Measurements from ENCODE around the gene GPR87. TPM values are rescaled to one million over a fixed set of nuclear protein-coding genes. Genes with fewer than 3 reads are reported as not detected.

The GPR87 gene
- total RNA-seq, 1 donor from 2014 or later, result 2.0 TPM

GRCh38 chr3:151331696-151332095 lies 15.1 kb upstream of the GPR87 start:
- peak overlapping the region; percentile 55 for H3K27ac Mint-ChIP-seq (ENCODE audit: unreplicated experiment)
- no peak for TF ChIP-seq CTCF (IDR thresholded peaks at IDR 0.05; ENCODE audit: unreplicated experiment)
- H3K4me3 Mint-ChIP-seq (ENCODE audit: unreplicated experiment), result no peak overlapping the region
- no peaks in the 10 kb centered on the region for H3K36me3 Mint-ChIP-seq (ENCODE audit: low read depth, unreplicated experiment)
- H3K4me1 Mint-ChIP-seq (ENCODE audit: unreplicated experiment), result peaks cover 9% of the 10 kb centered on the region
- H3K27me3 Mint-ChIP-seq (ENCODE audit: unreplicated experiment), result no peaks in the 10 kb centered on the region
- no peak for DNase-seq (ENCODE audit: low spot score)
- no peaks in the 10 kb centered on the region for H3K9me3 Mint-ChIP-seq (ENCODE audit: unreplicated experiment)

DNA sequence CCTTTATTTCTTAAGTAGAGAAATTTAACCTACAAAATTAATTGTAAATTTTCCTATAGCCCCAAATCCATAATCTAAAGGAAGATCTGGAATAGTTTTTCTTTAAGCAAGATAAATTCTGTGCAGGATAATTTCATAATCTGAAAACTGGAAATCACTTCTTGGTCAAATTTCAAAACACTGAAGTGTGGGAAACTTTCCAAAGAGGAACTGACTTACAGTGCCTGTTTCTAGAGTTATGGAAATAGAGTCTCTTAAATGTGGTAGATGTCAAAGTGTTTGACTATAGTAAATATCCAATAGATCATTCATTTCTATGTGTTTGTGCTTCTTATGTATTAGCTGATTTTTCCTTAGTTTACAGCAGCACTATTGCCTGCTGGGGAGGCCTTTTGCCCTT lies 14.3 kb upstream of the GPR87 start:
- DNase-seq (ENCODE audit: low spot score), result no peak
- H3K36me3 Mint-ChIP-seq (ENCODE audit: low read depth, unreplicated experiment), result no peaks in the 10 kb centered on the region
- H3K27me3 Mint-ChIP-seq (ENCODE audit: unreplicated experiment), result no peaks in the 10 kb centered on the region
- H3K4me3 Mint-ChIP-seq (ENCODE audit: unreplicated experiment), result no peak overlapping the region
- no peaks in the 10 kb centered on the region for H3K9me3 Mint-ChIP-seq (ENCODE audit: unreplicated experiment)
- H3K4me1 Mint-ChIP-seq (ENCODE audit: unreplicated experiment), result peaks cover 9% of the 10 kb centered on the region
- no peak for TF ChIP-seq CTCF (IDR thresholded peaks at IDR 0.05; ENCODE audit: unreplicated experiment)
- no peak overlapping the region for H3K27ac Mint-ChIP-seq (ENCODE audit: unreplicated experiment)

DNA sequence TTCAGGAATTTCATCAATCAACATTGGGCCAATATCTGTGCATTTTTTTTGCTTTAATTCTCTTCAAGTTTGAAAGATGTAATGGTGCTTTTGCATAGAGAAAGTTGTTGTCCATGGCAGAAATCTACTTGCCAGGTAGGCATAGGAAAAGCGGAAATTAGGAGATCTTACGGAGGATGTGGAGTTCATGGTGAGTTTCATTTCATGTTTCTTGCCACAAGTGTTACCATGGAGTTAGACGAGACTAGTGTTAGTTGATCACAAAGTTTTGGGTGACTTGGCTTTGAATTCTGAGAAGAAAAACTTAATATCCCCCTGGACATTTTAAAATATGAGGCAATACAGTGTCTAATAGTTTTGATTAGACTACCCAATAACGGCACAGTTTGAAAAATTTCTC lies 13.8 kb upstream of the GPR87 start:
- Mint-ChIP-seq H3K27ac (ENCODE audit: unreplicated experiment) (no peak overlapping the region), H3K36me3 (ENCODE audit: low read depth, unreplicated experiment) (no peaks in the 10 kb centered on the region), H3K4me1 (ENCODE audit: unreplicated experiment) (peaks cover 9% of the 10 kb centered on the region), H3K9me3 (ENCODE audit: unreplicated experiment) (no peaks in the 10 kb centered on the region), H3K4me3 (ENCODE audit: unreplicated experiment) (no peak overlapping the region), H3K27me3 (ENCODE audit: unreplicated experiment) (no peaks in the 10 kb centered on the region)
- TF ChIP-seq CTCF (IDR thresholded peaks at IDR 0.05; ENCODE audit: unreplicated experiment), result no peak
- DNase-seq (ENCODE audit: low spot score), result no peak

DNA sequence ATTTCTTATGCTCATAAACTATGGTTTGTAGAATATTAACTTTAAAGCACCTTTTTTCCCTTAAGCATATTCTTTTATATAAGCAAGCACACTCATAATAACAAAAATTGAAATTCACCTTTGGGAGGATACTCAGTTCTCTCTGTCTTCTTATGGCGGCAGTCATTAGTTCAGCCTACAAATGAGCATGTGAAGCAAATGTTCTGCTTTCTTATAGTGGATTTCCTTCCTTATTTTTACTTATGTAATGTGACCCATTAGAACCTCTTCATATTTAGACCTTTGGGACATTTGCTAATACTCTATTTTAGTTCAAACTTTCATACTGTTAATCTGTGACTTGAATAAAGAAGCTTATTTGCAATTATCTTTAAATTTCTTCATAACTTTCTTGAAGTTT lies 12.7 kb upstream of the GPR87 start, which contains the start of gene P2RY13:
P2RY13 (minus strand) TSS at position 187 of the 400 bp plus-strand sequence; CDS start at position 166, 21 bp downstream.
- Mint-ChIP-seq H3K9me3 (ENCODE audit: unreplicated experiment) (no peaks in the 10 kb centered on the region), H3K36me3 (ENCODE audit: low read depth, unreplicated experiment) (no peaks in the 10 kb centered on the region), H3K4me3 (ENCODE audit: unreplicated experiment) (no peak within 1 kb of the TSS), H3K4me1 (ENCODE audit: unreplicated experiment) (peaks cover 9% of the 10 kb centered on the region), H3K27me3 (ENCODE audit: unreplicated experiment) (no peaks in the 10 kb centered on the region), H3K27ac (ENCODE audit: unreplicated experiment) (peak within 1 kb of the TSS; percentile 26)
- no peak for TF ChIP-seq CTCF (IDR thresholded peaks at IDR 0.05; ENCODE audit: unreplicated experiment)
- DNase-seq (ENCODE audit: low spot score), result no peak

DNA sequence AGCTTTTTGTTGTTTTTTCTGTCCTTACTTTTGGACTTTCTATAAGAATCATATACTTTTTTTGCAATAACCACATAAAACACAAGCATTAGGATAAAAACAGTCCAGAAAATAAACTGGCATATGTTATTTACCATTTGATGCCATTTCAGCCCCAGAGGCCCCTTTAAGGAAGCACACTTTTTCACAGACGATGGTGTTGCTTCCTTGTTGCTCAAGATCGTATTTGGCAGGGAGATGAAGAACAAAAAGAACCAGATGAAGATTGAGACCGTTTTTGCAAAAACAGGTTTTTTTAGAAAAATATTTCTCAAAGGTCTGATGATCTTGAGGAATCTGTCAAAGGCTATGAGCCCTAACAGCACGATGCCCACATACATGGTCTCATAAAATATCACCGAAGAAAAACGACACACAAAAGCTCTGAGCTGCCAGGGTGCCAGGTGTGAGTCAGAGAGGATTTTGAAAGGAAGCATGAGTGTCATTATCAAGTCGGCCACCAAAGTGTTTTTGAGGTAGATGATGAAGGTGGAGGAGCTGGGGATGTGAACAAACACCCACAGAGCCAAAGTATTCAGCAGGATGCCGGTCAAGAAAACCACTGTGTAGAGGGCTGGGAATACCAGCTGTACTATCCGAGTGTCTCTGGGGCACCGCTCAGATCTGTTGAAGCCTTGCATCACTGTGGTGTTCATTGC lies 11.8 kb upstream of the GPR87 start:
- TF ChIP-seq CTCF (IDR thresholded peaks at IDR 0.05; ENCODE audit: unreplicated experiment), result no peak
- no peak for DNase-seq (ENCODE audit: low spot score)
- Mint-ChIP-seq H3K27me3 (ENCODE audit: unreplicated experiment) (no peaks in the 10 kb centered on the region), H3K9me3 (ENCODE audit: unreplicated experiment) (no peaks in the 10 kb centered on the region), H3K36me3 (ENCODE audit: low read depth, unreplicated experiment) (no peaks in the 10 kb centered on the region), H3K4me3 (ENCODE audit: unreplicated experiment) (no peak overlapping the region), H3K4me1 (ENCODE audit: unreplicated experiment) (peaks cover 9% of the 10 kb centered on the region), H3K27ac (ENCODE audit: unreplicated experiment) (peak overlapping the region; percentile 26)
